COLO668 (cell line): ENCODE results near the gene CTRB2.
"Not testable (repeated sequence)": the region's sequence is repeated elsewhere in the genome, so short reads cannot be mapped to it uniquely, and the experiment has no call there.

Source experiments
- DNase-seq: peaks from one replicate; lab custom pipeline; 2025; ENCODE audit not compliant: unreplicated experiment; lab: John Stamatoyannopoulos, UW

Gene CTRB2

GRCh38 chr16:75205961-75206748, 806 bp downstream of the CTRB2 start:
- not testable (repeated sequence) for DNase-seq

DNA sequence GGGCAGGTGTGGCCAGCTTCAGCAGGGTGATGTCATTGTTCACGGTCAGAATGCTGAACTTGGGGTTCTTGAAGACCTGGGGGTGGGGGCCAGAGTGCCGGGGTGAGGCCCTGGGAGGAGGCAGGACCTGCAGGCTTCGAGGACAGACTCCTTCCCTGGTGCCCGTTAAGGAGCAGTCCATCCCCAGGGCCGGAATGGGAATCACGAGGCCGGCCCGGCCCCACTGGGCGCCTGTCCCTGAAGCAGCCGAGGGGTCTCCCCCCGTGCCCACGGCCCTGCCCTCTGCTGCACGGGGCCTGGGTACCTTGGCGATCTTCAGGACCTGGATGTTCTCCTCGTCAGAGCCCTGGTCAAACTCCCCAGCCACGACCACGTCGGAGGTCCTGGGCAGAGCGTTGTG, 1.5 kb downstream of the CTRB2 start:
- DNase-seq, result not testable (repeated sequence)

DNA sequence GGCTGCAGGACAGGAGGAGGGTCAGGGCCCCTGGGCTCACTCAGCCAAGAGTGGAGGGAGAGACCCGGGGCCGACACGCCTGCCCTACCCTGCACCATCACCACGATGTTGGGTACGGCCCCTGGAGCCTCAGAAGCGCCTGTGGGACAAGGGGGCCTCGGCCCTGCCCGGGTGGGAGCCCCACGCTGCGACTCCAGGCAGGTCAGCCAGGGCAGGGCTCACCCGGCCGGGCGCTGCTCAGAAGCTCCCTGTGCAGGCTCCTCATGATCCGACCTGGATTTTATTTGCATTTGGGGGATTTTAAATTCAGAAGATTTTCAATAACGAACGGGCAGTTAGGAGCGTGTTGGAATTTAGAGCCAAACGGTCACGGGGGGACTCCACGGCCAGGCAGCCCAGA, 2.1 kb downstream of the CTRB2 start:
- not testable (repeated sequence) for DNase-seq

DNA sequence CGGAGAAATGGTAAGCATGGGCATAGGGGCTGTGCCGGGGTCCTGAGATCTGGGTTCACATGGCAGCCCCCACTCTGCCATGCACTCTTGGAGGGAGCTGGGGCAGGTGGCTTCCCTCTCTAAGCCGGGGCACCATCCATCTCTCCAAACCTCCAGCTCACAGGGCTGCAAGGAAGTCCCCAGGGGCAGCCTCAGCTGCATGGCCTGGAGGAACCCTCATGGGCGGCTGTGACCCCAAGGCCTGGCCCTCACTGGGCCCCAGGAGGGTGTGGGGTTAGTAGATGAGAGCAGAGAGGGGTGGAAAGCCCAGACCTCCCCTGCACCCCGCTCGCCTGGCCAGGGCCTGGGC, 2.6 kb downstream of the CTRB2 start:
- no peak for DNase-seq

DNA sequence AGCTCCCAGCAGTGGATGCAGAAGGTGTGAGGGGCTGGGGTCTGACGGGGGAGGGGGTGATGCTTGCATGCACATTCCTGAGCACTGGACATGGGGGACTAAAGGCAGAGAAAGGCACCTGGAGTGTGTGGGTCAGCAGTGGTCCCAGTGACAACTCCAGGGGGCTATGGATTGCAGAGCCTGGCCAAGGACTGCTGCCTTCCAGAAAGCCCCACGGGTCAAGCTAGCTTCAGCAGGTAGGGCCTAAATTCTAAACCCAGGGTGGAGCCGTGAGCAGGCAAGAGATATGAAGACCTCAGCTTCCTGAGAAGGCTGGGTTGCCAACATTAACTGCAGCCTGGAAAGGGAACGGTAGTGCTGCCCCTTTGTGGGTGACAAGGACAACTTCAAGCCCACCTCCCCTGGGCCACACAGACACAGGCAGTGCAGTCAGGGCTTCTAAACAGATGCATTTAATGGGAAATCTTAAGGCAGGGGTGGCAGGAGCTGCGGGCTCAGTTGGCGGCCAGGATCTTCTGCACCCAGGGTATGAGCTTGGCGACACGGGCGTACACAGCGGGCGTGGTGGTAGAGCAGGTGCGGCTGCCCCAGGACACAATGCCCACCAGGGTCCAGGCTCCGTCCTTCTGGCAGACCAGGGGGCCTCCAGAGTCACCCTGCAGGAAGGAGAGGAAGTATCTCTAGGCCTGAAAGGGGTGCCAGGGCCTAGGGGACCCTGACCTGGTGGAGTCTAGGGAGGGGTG, 3.1 kb downstream of the CTRB2 start:
- no peak for DNase-seq

DNA sequence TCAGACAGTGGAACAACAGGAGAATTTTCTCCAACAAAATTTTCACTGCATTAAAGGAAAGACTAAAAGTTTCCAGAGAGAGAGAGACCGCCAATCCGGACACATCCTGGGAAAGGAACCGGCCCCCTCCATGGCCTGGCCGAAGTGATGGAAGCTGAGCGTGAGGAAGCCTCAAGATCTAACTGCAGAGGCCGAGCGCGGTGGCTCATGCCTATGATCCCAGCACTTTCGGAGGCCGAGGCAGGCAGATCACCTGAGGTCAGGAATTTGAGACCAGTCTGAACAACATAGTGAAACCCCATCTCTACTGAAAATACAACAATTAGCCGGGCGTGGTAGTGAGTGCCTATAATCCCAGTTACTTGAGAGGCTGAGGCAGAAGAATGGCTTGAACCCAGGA, 3.9 kb downstream of the CTRB2 start:
- no peak for DNase-seq

DNA sequence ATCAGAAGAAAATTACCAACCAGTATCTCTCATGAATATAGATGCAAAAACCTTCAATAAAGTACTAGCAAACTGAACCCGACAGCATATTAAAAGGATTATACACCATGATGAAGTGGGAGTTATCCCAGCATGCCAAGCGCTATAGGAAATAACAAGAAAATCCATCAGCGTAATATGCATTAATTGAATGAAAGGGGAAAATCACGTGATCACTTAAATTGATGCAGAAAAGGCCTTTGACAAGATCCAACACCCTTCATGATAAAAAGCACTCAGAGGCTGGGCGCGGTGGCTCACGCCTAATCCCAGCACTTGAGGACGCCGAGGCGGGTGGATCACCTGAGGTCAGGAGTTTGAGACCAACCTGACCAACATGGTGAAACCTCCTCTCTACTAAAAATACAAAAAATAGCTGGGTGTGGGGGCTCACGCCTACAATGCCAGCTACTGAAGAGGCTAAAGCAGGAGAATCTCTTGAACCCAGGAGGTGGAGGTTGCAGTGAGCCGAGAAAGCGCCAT, 4.8 kb downstream of the CTRB2 start:
- no peak for DNase-seq

GRCh38 chr16:75198135-75198600, 8.8 kb downstream of the CTRB2 start:
- DNase-seq, result no peak

GRCh38 chr16:75197522-75198134, 9.3 kb downstream of the CTRB2 start:
- DNase-seq, result no peak

DNA sequence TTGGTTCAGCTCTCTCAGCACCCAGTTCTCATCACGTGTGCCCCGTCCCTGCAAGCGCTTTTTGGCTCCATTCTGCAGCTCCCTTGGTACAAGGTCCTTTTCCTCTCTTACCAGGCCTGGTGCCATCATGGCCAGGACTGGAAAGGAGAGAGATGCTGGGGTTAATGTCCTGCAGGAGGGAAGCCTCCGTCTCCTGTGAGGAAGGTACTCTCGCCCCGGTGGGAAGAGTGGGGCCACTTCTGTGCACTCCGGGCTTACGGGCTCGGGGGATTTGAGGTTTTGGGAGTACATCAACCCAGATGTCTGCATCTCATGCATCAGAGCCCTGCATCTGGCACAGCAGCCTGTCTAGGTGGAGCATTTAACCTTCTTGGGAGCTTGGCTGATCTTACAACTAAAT, 10.1 kb downstream of the CTRB2 start:
- DNase-seq, result no peak

DNA sequence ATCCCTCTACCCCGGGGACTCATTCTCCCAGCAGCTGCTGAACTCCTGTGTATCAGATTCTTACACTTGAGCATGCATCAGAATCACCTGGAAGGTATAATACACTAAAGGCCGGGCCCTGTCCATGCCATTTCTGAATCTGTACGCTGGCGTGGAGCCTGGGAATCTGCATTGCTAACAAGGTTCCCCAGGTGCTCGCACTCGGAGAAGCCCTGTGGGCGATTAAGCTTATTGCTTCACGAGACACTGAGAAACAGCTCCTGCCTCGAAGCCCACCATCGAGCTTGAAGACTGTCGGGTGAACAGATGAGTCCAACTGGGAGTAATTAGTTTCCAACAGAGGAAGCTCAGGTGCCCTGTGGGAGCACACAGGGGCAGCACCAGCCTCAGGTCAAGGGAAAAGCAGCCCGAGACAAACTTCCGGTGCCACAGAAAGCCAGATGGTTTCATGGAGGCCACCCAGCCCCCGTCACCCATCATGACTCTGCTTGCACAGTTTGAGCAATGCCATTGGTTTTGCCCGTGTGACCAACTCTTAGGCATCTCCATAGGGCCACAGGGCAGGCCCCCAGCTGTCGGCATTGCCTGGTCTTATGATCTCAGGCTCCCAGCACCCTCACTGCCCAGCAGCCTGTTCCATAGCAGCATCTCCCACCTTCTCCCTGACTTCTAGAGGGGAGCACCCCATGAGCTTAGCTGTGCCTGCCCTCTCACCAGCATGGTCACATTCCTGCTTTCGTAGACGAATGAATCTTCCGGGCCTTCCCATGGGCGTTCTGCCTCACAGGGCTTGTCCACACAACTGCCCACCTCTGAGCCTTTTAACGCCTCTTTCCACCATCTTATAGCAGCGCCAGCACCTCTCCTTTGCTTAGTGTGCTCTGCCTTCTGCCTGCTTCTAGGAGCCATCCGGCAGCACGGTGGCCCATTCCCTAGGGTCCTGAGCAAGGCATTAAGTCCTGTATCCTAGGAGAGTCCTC, 10.9 kb downstream of the CTRB2 start:
- no peak for DNase-seq

DNA sequence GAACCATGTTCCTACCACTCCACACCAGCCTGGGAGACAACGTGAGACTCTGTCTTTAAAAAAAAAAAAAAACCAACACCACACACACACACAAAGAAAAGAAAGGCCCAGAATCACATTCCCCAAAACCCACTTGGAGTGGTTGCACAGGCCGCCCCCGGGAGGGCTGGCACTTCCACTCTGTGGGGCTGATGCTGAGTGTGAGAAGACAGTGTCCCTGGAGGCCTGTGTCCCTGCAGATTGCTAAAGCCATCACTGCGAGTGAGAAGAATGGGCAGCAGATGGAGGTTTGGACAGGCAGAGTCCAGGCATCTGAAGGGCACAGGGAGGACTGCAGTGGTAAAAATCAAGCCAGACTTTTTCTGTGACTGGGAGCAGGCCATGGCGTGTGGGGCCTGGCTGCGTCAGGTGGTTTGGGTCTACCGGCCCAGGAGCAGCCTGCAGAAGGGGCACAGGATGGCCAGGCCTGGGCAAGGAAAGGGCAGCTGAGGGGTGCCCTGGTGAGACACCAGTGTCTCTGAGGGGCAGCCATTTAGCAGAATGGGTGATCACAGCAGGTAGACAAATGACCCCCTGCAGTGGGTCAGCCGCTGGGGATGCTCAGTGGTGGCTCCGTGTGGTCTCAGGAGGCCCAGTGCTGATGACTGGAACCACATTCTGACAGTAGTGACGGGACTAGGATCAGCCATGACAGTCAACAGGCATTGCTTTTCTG, 13.1 kb downstream of the CTRB2 start:
- DNase-seq, result no peak

- no peak for DNase-seq
Observed at GRCh38 chr16:75193265-75193650, 13.7 kb downstream of the CTRB2 start.

- no peak for DNase-seq
Observed at GRCh38 chr16:75192606-75193264, 14.2 kb downstream of the CTRB2 start.

DNA sequence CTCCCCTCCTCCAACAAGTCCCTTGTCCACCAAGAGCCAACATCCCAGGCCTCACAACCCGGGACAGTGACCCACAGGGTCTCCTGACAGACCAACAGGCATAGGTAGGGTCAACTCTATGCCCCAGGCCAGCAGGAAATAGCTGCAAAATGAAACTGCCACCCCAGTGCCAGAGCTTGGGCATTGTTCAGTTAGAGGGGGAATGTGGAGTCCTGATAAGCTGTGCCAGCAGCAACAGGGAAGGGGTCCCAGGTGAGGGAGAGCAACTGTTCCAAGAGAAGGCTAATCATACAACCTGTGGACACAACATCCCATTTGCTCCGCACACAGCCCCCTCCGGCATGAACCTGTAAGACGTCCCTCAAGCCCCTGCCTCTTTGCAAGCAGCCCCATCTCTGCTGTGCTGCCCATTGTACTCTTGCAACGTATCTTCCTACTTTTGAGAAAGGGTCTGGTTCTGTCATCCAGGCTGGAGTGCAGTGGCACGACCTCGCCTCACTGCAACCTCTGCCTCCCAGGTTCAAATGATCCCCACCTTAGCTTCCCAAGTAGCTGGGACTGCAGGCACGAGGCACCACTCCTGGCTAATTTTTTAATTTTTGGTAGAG, 17.2 kb downstream of the CTRB2 start:
- no peak for DNase-seq

DNA sequence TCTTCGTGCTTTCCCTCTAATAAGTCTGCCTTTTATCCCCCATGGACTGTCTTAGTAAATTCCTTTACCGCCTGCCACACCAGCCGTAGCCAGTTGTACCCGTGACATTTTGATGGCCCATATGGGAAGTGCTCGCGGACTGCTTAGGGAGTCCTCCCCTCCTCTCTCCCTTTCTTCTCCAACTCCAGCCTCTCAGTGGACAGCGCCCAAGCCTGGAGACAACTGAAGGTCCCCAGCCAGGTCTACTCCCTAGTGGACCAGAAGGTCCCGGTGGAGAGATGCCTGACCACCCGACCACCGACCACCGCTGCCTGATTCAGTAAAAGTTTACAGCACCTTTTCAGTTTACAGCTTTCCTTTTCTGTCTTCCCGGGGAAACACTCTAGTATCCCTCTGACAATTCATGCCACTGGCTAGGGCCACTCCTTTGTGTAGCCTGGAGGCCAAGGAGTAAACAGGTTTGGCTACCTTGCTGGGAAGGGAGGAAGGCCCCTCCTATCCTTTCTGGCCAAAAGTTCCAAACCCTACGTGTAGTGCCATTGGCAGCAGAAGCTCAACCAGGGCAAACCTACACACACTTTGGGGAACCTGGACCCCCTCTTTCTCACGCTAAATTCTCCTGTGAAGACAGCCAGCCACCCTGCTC, 18.0 kb downstream of the CTRB2 start:
- DNase-seq, result no peak

DNA sequence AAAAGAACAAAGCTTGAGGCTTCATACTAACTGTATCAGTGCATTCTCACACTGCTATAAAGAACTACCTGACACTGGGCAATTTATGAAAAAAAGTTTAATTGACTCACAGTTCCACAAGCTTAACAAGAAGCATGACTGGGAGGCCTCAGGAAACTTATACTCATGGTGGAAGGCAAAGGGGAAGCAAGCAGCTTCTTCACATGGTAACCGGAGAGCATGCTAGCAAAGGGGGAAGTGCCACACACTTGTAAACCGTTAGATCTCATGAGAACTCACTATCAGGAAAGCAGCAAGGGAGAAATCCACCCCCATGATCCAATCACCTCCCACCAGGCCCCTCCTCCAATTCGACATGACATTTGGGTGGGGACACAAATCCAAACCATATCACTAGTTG, 25.3 kb downstream of the CTRB2 start:
- DNase-seq, result no peak

DNA sequence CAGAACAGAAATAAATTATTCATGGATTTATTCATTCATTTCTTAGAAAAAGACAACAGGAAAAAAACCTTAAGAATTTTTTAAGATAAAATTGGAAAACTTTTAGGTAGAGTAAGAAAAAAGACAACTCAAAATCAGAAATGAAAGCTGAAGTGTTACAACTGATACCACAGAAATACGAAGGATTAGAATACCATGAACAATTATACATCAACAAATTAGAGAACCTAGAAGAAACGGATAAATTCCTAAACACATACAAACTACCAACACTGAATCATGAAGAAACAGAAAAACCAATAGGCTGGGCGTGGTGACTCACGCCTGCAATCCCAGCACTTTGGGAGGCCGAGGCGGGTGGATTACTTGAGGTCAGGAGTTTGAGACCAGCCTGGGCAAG, 27.8 kb downstream of the CTRB2 start:
- no peak for DNase-seq

DNA sequence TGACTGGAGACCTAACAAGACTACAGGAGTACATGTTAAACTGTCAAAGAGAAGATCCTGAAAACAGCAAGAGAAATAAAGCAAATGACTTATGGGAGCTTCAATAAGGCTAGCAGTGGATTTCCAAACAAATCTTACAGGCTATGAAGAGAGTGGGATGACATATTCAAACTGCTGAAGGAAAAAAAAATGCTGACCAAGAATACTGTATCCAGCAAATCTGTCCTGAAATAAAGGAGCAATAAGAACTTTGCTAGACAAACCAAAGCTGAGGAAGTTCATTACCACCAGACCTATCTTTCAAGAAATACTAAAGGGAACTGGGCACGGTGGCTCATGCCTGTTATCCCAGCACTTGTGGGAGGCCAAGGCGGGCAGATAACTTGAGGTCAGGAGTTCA, 30.0 kb downstream of the CTRB2 start:
- DNase-seq, result no peak
